GM23248 (cell line): ENCODE data around the gene COA6.

Experiments
- EZH2 ChIP-seq: fragments of 200-600 bp; sonication (generic); IDR thresholded peaks from 2 replicates; pipeline ENCODE4 v1.6.1; 2018; ENCODE audit warnings: antibody characterized with exemption, mild to moderate bottlenecking; ENCODE audit not compliant: insufficient read depth, poor library complexity, severe bottlenecking
- EZH2phosphoT487 ChIP-seq: fragments of 200-600 bp; sonication (generic); IDR thresholded peaks from 2 replicates; pipeline ENCODE4 v1.6.1; 2018; ENCODE audit warnings: antibody characterized with exemption, moderate library complexity, mild to moderate bottlenecking, low read depth; ENCODE audit not compliant: insufficient read depth

- TF ChIP-seq EZH2phosphoT487, result no peak
- TF ChIP-seq EZH2, result no peak
These were observed 22.0 kb downstream of the COA6 start for GRCh38 chr1:234395297-234395696.
